Measurements from ENCODE around the gene RPAP3.

DNA sequence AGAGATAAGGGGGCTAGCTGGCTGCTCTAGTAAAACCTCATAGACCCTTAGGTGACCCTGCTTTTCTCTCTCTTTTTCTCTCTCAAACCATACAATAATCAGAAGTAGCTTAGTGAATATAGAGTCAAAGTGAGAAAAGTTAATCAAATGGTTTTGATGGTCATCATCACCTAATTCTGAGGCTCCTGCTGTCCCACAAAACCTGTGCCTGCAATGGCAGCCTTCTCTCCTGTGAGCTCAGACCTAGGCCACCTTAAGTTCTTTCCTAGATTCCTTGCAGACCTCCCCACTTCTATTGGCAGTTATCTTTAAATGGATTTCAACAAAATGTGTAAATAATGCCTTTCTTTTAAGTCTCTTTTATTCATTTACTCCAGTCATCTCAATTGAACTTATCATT lies 1.5 kb upstream of the RPAP3 start:
- no peak for TF ChIP-seq CTCF (IDR thresholded peaks at IDR 0.05)
- no peak for TF ChIP-seq POLR2A (IDR thresholded peaks at IDR 0.05)

Data from ovary (tissue), 3 donors.